GM12878 (cell line): Measurements from ENCODE around the gene SMURF1. TPM values are rescaled to one million over a fixed set of nuclear protein-coding genes. Genes with fewer than 3 reads are reported as not detected.

ENCODE experiments used
- ATF7 ChIP-seq: fragments of 450-650 bp; IDR thresholded peaks from 2 replicates; pipeline ENCODE4 v1.6.1; 2016; ENCODE audit warnings: low read depth, mild to moderate bottlenecking
- E4F1 ChIP-seq: fragments of 450-650 bp; IDR thresholded peaks from 2 replicates; pipeline ENCODE4 v1.6.1; 2018; ENCODE audit warnings: borderline replicate concordance, mild to moderate bottlenecking; ENCODE audit not compliant: partially characterized antibody
- MEF2B ChIP-seq: fragments of 450-650 bp; IDR thresholded peaks from 2 replicates; pipeline ENCODE4 v1.6.1; 2018; ENCODE audit warnings: mild to moderate bottlenecking, moderate library complexity; ENCODE audit not compliant: partially characterized antibody, poor library complexity, severe bottlenecking
- MYB ChIP-seq: fragments of 150-350 bp; IDR thresholded peaks from 2 replicates; pipeline ENCODE4 v1.6.1; 2014; ENCODE audit warnings: mild to moderate bottlenecking, low read depth, low read length, borderline replicate concordance
- NR2C2 ChIP-seq: IDR thresholded peaks from 2 replicates; pipeline ENCODE4 v1.6.1; 2011; ENCODE audit warnings: borderline replicate concordance, low read depth; ENCODE audit not compliant: control insufficient read depth, insufficient read length
- STAT1 ChIP-seq: fragments of 450-650 bp; conservative IDR thresholded peaks from 2 replicates; pipeline ENCODE4 v1.6.1; 2014; ENCODE audit warnings: antibody characterized with exemption, mild to moderate bottlenecking
- ZBTB4 ChIP-seq: fragments of 450-650 bp; formaldehyde crosslinking; IDR thresholded peaks from 2 replicates; pipeline ENCODE4 v1.4.0; 2022; ENCODE audit warnings: mild to moderate bottlenecking, moderate library complexity
- polyA plus RNA-seq, 11 experiments: library from polyadenylated mRNA; depleted of rRNA in 4 of 11; unstranded in 6 of 11; stranded (reverse) in 5 of 11; fragments of >200 nt; fragmentation: Nextera tagmentation in 4 of 11; fragmentation: Illumina TruSeq in 1 of 11; extraction: Ambion mirVana in 4 of 11; extraction: Trizol in 1 of 11; gene quantifications; 1 replicate in 1 of 11; 2 replicates in 10 of 11; pipeline versions ENCODE4 v1.2.1 to v1.2.3, GENCODE V29; 2011 to 2016; ENCODE audit warnings: inconsistent platforms in 2 of 11, missing spikeins in 2 of 11, low read depth in 1 of 11
- total RNA-seq, 4 experiments: library from RNA; depleted of rRNA in 3 of 4; stranded (reverse); fragments of >200 nt in 3 of 4; fragmentation: Illumina TruSeq in 1 of 4; extraction: Trizol in 1 of 4; gene quantifications; 2 replicates each; pipeline versions ENCODE4 v1.2.1 to v1.2.3, GENCODE V29; 2013 to 2021
- TF ChIP-seq, protein P1 (sequence below): fragments of 450-650 bp; IDR thresholded peaks from 2 replicates; pipeline ENCODE4 v1.6.1; 2017; ENCODE audit warnings: mild to moderate bottlenecking, moderate library complexity

Gene SMURF1
- total and polyA plus RNA-seq, 10 of the 15 experiments (the other 5 are each of a cell fraction or from before 2014, with no cell fraction given): 0.76 to 14.0 (median 7.9) TPM

DNA sequence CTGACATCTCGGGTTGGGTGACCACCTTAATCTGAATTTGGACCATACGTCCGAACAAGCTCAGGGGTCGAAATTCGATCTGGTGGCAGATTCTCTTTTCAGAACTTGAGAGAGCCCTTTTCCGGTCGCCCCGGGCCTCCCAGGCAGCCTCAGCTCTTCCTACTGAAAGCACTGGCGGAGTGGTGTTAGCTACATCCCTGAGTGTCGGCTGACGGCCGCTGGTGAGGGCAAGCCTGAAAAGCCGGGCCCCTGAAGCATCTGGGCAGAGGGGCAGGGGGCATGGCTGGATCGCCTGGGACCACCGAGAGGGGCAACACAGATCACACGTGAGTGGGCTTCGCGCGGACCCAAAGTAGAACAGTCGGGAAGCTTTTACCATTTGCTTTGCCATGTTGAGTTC lies 116.1 kb downstream of the SMURF1 start (continued):
- TF ChIP-seq, protein P1, sequence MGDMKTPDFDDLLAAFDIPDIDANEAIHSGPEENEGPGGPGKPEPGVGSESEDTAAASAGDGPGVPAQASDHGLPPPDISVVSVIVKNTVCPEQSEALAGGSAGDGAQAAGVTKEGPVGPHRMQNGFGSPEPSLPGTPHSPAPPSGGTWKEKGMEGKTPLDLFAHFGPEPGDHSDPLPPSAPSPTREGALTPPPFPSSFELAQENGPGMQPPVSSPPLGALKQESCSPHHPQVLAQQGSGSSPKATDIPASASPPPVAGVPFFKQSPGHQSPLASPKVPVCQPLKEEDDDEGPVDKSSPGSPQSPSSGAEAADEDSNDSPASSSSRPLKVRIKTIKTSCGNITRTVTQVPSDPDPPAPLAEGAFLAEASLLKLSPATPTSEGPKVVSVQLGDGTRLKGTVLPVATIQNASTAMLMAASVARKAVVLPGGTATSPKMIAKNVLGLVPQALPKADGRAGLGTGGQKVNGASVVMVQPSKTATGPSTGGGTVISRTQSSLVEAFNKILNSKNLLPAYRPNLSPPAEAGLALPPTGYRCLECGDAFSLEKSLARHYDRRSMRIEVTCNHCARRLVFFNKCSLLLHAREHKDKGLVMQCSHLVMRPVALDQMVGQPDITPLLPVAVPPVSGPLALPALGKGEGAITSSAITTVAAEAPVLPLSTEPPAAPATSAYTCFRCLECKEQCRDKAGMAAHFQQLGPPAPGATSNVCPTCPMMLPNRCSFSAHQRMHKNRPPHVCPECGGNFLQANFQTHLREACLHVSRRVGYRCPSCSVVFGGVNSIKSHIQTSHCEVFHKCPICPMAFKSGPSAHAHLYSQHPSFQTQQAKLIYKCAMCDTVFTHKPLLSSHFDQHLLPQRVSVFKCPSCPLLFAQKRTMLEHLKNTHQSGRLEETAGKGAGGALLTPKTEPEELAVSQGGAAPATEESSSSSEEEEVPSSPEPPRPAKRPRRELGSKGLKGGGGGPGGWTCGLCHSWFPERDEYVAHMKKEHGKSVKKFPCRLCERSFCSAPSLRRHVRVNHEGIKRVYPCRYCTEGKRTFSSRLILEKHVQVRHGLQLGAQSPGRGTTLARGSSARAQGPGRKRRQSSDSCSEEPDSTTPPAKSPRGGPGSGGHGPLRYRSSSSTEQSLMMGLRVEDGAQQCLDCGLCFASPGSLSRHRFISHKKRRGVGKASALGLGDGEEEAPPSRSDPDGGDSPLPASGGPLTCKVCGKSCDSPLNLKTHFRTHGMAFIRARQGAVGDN: no peak
- TF ChIP-seq MEF2B (no peak), NR2C2 (no peak), ATF7 (no peak), ZBTB4 (CRISPR knock-in tag) (no peak), STAT1 (no peak), E4F1 (no peak), MYB (no peak)
